K562 (cell line): ENCODE data around the gene UNC45A. TPM values are rescaled to one million over a fixed set of nuclear protein-coding genes. Genes with fewer than 3 reads are reported as not detected.

Source experiments
- CHAMP1 ChIP-seq: fragments of 450-650 bp; IDR thresholded peaks from 2 replicates; pipeline ENCODE4 v1.6.1; 2016; ENCODE audit warnings: mild to moderate bottlenecking
- GTF2B ChIP-seq: IDR thresholded peaks from 2 replicates; pipeline ENCODE4 v1.6.1; 2011; ENCODE audit not compliant: insufficient read length; ENCODE audit errors: extremely low read depth
- LARP7 ChIP-seq: fragments of 450-650 bp; IDR thresholded peaks from 2 replicates; pipeline ENCODE4 v1.6.1; 2016
- MAFG ChIP-seq: fragments of 450-650 bp; conservative IDR thresholded peaks from 2 replicates; pipeline ENCODE4 v1.6.1; 2016; ENCODE audit warnings: missing genetic modification characterization, missing compliant biosample characterization
- NKRF ChIP-seq: fragments of 450-650 bp; IDR thresholded peaks from 2 replicates; pipeline ENCODE4 v1.6.1; 2016; ENCODE audit warnings: borderline replicate concordance
- NR0B1 ChIP-seq: fragments of 450-650 bp; IDR thresholded peaks from one replicate; pipeline ENCODE4 v1.6.1; 2018; ENCODE audit warnings: mild to moderate bottlenecking, moderate library complexity; ENCODE audit not compliant: partially characterized antibody
- NR2C2 ChIP-seq, 2 experiments: fragments of 200-800 bp in 1 of 2; sonication (Bioruptor generic) in 1 of 2; sonication (generic) in 1 of 2; formaldehyde crosslinking in 1 of 2; IDR thresholded peaks; 2 replicates each; pipeline versions ENCODE4 v1.6.1 to v1.8.0; 2016 to 2022; ENCODE audit warnings: mild to moderate bottlenecking in 1 of 2, missing compliant biosample characterization in 1 of 2, missing genetic modification characterization in 1 of 2, missing genetic modification reagents in 1 of 2
- RERE ChIP-seq: sonication (generic); formaldehyde crosslinking; IDR thresholded peaks from 2 replicates; pipeline ENCODE4 v1.8.0; 2023; ENCODE audit warnings: missing genetic modification reagents, mild to moderate bottlenecking, borderline replicate concordance
- SNAPC5 ChIP-seq: fragments of 250-450 bp; sonication (Bioruptor Pico); IDR thresholded peaks from 2 replicates; pipeline ENCODE4 v1.8.0; 2021; ENCODE audit warnings: moderate library complexity, mild to moderate bottlenecking, inconsistent platforms
- TRIM28 ChIP-seq: fragments of 450-650 bp; IDR thresholded peaks from 2 replicates; pipeline ENCODE4 v1.6.1; 2017
- TSC22D4 ChIP-seq: fragments of 450-650 bp; IDR thresholded peaks from 2 replicates; pipeline ENCODE4 v1.6.1; 2016; ENCODE audit warnings: missing genetic modification characterization, missing biosample characterization, control low read depth
- ZNF780A ChIP-seq: fragments of 250-450 bp; sonication (Bioruptor Pico); IDR thresholded peaks from 2 replicates; pipeline ENCODE4 v1.5.0; 2021; ENCODE audit warnings: mild to moderate bottlenecking
- ZNF830 ChIP-seq: fragments of 250-450 bp; sonication (Bioruptor Pico); IDR thresholded peaks from 2 replicates; pipeline ENCODE4 v1.5.0; 2021; ENCODE audit warnings: mild to moderate bottlenecking
- polyA plus RNA-seq, 8 experiments: library from polyadenylated mRNA; depleted of rRNA in 4 of 8; stranded (reverse) in 5 of 8; unstranded in 3 of 8; fragments of >200 nt; fragmentation: Nextera tagmentation in 2 of 8; fragmentation: Illumina TruSeq in 1 of 8; extraction: Ambion mirVana in 2 of 8; extraction: Trizol in 1 of 8; gene quantifications; 2 replicates each; pipeline versions ENCODE4 v1.2.1 to v1.2.3, GENCODE V29; 2011 to 2014; ENCODE audit warnings: inconsistent platforms in 1 of 8, missing spikeins in 1 of 8
- total RNA-seq, 7 experiments: library from RNA; depleted of rRNA in 6 of 7; stranded (reverse); fragments of >200 nt in 6 of 7; fragmentation: Illumina TruSeq in 2 of 7; extraction: Trizol in 2 of 7; gene quantifications; 2 replicates each; pipeline versions ENCODE4 v1.2.1 to v1.2.3, GENCODE V29; 2011 to 2021; ENCODE audit warnings: low replicate concordance in 1 of 7

Gene UNC45A
- total and polyA plus RNA-seq, 9 of the 15 experiments (the other 6 are each of a cell fraction or from before 2014, with no cell fraction given) = 22.4 to 79.3 (median 43.7) TPM

- TF ChIP-seq RERE (CRISPR knock-in tag) (0 out of 2 replicates have a peak, but pooled peaks have one; percentile 13), NR2C2 (CRISPR knock-in tag; IDR thresholded peaks at IDR 0.05) (0 out of 2 replicates have a peak, but pooled peaks have one; percentile 44), NR2C2 (tag; IDR thresholded peaks at IDR 0.05) (peak; percentile 60; the same call in 1 of the 2 replicates), MAFG (no peak), GTF2B (no peak), NKRF (peak; percentile 53; the same call in 1 of the 2 replicates), ZNF780A (no peak), CHAMP1 (peak; percentile 77), ZNF830 (CRISPR knock-in tag) (peak; percentile 57; the same call in 1 of the 2 replicates), TRIM28 (no peak), TSC22D4 (tag) (no peak), LARP7 (no peak), NR0B1 (no peak), SNAPC5 (CRISPR knock-in tag) (no peak)
These were observed 59.6 kb downstream of the UNC45A start, which contains the start of gene PRC1 (continued) for GRCh38 chr15:90994417-90995311.
